ENCODE results near the gene CDH13.

GRCh38 chr16:82841108-82841507 lies 214.3 kb downstream of the CDH13 start:
- TF ChIP-seq, protein P1, sequence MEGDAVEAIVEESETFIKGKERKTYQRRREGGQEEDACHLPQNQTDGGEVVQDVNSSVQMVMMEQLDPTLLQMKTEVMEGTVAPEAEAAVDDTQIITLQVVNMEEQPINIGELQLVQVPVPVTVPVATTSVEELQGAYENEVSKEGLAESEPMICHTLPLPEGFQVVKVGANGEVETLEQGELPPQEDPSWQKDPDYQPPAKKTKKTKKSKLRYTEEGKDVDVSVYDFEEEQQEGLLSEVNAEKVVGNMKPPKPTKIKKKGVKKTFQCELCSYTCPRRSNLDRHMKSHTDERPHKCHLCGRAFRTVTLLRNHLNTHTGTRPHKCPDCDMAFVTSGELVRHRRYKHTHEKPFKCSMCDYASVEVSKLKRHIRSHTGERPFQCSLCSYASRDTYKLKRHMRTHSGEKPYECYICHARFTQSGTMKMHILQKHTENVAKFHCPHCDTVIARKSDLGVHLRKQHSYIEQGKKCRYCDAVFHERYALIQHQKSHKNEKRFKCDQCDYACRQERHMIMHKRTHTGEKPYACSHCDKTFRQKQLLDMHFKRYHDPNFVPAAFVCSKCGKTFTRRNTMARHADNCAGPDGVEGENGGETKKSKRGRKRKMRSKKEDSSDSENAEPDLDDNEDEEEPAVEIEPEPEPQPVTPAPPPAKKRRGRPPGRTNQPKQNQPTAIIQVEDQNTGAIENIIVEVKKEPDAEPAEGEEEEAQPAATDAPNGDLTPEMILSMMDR (conservative IDR thresholded peaks at IDR 0.05), result no peak
- TF ChIP-seq ZFX (IDR thresholded peaks at IDR 0.05), result no peak
